ENCODE data around the gene IRX2.

Gene IRX2

DNA sequence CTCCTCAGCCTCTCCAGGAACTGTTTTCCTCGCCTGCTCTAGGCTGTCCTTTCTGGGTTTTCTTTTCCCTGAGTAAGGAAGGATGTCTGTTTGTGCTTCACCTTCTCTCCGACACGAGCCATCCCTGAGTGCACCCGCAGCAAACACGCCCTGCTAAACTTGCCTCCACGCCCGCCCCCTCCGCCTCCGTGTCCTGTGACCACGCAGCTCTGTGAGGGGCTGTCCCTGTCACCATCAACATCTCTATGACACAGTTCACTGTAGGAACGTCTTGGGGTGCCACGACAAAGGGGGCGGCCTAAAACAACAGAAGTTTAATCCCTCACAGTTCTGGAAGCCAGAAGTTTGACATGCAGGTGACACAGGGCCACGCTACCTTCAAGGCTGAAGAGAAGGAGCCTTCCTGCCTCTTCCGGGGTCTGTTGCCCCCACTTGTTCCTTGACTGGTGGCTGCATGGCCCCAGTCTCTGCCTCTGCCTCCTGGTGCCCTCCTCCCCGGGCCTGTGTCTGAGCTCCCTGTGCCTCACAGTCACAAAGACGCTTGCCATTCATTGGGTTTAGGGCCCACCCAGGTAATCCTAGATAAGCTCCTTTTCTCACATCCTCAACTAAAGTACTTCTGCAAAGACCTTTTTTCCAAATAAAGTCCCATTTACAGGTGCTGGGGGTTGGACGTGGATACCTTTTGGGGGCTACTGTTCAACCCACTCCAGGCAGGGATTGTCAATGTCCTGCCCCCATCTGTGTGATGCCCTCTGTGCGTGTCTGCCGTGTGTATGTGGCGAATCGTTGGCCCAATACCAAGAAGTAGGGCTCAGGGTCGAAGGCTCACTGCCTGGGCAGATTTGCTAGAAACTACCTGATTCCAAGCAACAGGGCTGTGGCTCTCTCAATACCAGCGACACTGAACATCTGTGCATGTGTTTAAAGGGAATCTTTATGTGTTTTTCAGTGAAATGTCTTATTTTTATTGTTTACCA is 39.7 kb downstream of the IRX2 start:
- no peak for DNase-seq

DNA sequence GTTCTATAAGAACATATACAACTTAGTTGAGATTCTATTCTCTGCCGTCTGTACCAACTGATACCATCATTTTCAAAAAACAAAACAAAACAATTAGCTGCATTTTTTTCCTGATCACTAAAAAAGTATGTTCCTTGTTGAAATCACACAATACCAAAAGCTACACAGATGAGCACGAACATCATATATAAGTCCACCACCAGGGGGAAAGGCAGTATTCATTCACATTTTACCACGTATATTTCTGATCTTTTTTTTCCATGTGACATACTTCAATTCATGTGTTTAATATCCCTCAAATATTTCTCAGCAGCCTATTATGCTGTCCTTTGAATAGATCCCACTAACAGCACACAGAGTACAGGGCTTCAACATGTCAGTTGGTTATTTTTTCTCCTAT is 40.6 kb downstream of the IRX2 start:
- DNase-seq = no peak

- no peak for DNase-seq
Measured at GRCh38 chr5:2709976-2710689, 41.3 kb downstream of the IRX2 start.

- DNase-seq = no peak
Measured at GRCh38 chr5:2708751-2709150, 42.7 kb downstream of the IRX2 start.

DNA sequence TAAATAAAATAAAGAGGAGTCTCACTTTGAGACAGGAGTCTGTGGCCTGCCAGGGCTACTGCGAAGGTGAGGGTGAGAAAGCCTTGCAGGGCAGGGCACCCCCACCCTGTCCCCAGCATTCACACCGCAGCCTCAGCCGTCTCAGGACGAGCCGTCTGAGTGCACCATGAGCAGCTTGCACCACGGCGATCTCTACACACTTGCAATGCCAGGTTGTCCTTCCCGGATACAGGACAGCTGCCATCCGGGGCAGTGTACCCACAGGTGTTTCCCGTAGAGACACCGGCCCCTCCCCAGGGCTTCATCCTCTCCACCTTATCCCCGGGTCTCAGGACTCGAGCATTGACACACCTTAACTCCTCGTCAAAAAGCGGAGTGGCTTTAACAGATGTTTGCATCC is 43.3 kb downstream of the IRX2 start:
- no peak for DNase-seq

GRCh38 chr5:2705861-2706260 is 45.6 kb downstream of the IRX2 start:
- DNase-seq = no peak

DNA sequence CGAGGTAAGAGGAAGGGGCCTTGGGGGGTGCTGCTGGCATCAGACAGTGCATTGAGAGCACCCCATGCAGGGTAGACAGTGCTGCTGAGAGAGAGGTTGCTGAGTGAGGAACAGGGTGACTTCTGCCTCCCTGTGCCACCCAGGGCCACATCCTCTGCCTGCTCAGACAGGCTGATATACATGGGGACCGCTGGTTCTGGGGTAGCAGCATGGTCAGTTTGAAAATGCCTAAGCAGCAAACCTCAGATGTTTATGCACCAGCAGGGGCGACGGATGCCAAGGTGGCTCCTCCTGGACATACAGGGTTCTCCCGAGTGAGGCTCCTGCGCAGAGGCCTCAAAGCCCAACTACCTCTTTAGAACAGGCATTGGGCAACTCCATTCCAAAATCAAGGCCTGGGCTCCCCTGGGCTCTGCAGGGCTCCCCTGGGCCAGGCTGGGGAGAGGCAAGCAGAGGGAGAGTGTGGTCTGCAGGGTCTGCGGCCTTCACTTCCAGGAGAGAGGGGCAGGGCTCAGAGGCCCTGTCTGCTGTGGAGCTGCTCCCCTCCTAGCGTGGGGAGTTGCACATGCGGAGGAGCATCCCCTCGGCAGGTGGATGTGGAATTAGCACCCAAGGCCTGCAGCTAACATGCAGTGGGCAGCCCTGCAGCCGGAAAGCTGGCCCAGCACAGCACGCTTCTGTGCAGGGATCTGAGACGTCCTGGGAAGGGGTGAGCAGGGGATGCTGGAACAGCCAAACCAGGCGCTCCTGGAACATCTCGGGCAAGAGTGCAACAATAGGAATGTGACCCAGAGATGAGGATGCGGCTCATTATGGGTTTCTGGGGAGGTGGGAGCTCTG is 46.5 kb downstream of the IRX2 start:
- DNase-seq = no peak

DNA sequence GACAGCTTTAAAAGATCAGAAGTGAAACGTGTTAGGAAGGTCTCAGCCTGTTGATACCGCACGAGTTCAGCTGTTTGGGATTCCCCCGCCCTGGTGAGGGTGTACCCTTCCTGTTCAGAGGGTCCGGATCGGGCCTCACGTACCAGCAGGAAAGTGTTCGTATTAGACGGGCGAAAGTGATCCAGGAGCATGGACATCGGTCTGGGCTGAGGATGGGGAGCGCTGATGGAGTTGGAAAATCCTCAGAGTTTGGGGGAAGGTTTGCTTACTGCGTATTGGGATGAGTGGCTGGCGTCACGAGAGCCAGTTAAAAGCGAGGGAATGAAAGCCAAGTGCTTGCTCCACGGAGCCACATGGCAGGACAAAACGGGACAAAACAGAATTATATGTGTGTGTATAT is 47.4 kb downstream of the IRX2 start:
- no peak for DNase-seq

GRCh38 chr5:2703615-2704014 is 47.9 kb downstream of the IRX2 start:
- no peak for DNase-seq

- DNase-seq = no peak
Measured at GRCh38 chr5:2703041-2703440, 48.4 kb downstream of the IRX2 start.

DNA sequence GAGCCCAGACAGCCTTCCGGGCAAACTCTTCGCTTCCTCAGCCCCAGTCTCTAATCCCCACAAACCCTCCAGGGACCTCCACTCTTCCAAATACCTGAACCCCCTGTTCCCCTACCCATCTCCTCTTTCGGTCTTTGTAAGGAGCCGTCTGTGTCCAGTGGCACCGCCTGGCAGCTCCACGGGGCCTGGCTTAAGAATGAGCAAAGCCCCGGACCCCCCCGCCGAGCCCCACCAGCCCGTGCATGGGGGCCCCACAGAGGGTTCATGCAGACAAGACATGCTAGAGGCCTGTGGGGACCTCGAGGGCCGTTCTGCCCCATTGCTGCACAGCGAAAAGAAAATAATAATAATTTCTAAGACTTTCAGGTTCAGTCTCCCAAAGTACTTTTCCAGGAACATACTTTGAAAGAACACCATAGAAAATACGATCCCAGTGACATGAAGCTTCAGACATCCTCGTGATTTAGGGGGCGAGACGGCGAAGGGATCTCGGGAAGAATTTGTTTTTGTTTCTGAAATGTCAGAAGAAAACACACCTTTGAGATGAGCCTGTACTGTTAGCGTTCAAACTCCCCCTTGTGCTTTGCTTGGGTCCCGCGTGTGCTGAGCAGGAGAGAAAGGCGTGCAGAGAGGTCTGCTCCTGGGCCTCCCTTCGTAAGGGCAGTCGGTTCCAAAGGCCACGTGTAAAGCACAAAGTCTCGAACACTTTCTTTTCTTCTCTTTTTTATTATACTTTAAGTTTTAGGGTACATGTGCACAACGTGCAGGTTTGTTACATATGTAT is 49.2 kb downstream of the IRX2 start:
- DNase-seq = no peak

- DNase-seq = no peak
Measured at GRCh38 chr5:2701592-2701991, 49.9 kb downstream of the IRX2 start.

DNA sequence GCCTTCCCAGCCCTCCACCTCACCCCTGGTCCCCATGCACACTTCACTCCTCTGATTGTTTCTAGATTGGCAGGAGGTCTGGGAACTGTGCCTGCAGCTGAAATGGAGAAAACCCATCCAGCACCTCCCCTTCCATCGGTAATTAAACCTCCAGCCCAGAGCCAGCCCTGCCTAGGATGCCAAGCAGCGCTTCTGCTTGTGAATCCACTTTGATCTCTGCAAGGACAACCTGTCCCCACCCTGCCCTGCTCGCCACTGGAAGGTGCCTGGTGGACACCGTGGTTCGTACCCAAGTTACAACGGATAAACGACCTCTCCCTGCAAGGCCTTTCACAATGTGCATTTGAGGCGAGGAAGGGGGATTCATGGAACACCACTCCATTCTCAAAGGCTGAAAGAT is 50.6 kb downstream of the IRX2 start:
- DNase-seq = no peak

DNA sequence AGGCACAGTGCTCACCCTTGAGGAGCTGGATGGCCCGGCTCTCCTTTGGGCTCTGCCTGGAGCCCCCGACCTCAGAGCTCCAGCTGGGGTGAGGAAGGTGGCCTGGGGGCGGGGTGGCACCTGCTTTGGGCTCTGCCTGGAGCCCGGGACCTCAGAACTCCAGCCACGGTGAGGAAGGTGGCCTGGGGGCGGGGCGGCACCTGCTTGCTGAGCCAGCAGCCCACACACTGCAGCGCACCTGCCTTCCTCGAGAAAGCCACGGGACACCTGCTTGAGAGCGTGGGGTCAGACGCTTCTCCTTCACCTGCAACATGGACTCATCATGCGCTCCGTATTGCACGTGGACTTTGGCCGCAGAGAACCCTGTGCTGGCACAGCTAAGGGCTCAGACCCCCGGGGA is 51.8 kb downstream of the IRX2 start:
- no peak for DNase-seq

DNA sequence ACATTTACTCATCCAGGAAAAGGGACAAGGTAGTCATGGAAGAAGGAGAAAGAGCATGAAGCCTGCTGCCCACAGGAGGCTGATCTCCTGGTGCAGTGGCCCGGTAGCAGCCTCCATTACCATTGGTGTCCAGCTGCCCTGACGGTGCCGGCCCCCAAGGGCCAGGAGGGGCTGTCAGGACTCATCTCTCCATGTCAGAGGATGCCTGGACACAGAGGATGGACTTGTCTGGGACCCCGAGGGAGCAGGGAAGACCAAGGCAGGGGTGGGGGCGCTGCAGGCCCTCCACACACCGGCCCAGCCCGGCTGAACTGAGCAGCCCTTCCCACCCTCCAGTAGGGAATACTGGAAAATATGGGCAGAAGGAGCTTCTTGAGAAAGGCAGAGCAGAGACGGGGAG is 52.2 kb downstream of the IRX2 start:
- DNase-seq = no peak

GRCh38 chr5:2698581-2698980 is 52.9 kb downstream of the IRX2 start:
- no peak for DNase-seq

GRCh38 chr5:2697446-2698200 is 53.9 kb downstream of the IRX2 start:
- no peak for DNase-seq

GRCh38 chr5:2697041-2697440 is 54.4 kb downstream of the IRX2 start:
- no peak for DNase-seq

Measured in NCI-H2029 (cell line).